HTR-8/SVneo (cell line): Measurements from ENCODE around the gene FAM162A.

Experiments used
- DNase-seq: peaks from one replicate; pipeline ENCODE4 v3.0.0; 2011; ENCODE audit warnings: low spot score, mixed read lengths; ENCODE audit not compliant: insufficient read length
- FAIRE-seq: peaks from 2 replicates; lab custom pipeline; 2011; peaks lifted over from hg19 to GRCh38; lab: Jason Lieb, UNC

The FAM162A gene

GRCh38 chr3:122382888-122383666, 905 bp upstream of the FAM162A start, which contains the start of gene MIX23:
TSS of gene MIX23 (minus strand) at chr3:122383231. CDS start at chr3:122383224, 7 bp downstream.
- FAIRE-seq (peak; percentile 4), DNase-seq (peak; percentile 84)

- FAIRE-seq: no peak
- DNase-seq: no peak
These were observed 3.7 kb downstream of the FAM162A start for GRCh38 chr3:122387709-122388108.

- no peak for DNase-seq
These were observed 5.2 kb downstream of the FAM162A start for GRCh38 chr3:122389197-122389596.

GRCh38 chr3:122389892-122390291, 5.9 kb downstream of the FAM162A start:
- no peak for FAIRE-seq
- DNase-seq: no peak

More at GRCh38 chr3:122389197-122389596, 5.2 kb downstream of the FAM162A start:
- FAIRE-seq: no peak

- DNase-seq (no peak), FAIRE-seq (no peak)
These were observed 6.7 kb downstream of the FAM162A start for GRCh38 chr3:122390665-122391064.

- DNase-seq (no peak), FAIRE-seq (no peak)
These were observed 7.9 kb downstream of the FAM162A start for GRCh38 chr3:122391681-122392446.

- no peak for FAIRE-seq
These were observed 9.2 kb downstream of the FAM162A start for GRCh38 chr3:122392868-122393844.

GRCh38 chr3:122394173-122394572, 10.2 kb downstream of the FAM162A start:
- FAIRE-seq (no peak), DNase-seq (no peak)

More at GRCh38 chr3:122392868-122393844, 9.2 kb downstream of the FAM162A start:
- peak; percentile 33 for DNase-seq

GRCh38 chr3:122395582-122395981, 11.6 kb downstream of the FAM162A start:
- DNase-seq: no peak
- no peak for FAIRE-seq

GRCh38 chr3:122396511-122396910, 12.5 kb downstream of the FAM162A start:
- FAIRE-seq: no peak

GRCh38 chr3:122397201-122397600, 13.2 kb downstream of the FAM162A start:
- DNase-seq: no peak
- FAIRE-seq: no peak

More at GRCh38 chr3:122396511-122396910, 12.5 kb downstream of the FAM162A start:
- no peak for DNase-seq

- DNase-seq (no peak), FAIRE-seq (no peak)
These were observed 14.9 kb downstream of the FAM162A start for GRCh38 chr3:122398920-122399319.

- no peak for DNase-seq
- FAIRE-seq: no peak
These were observed 19.5 kb downstream of the FAM162A start for GRCh38 chr3:122403489-122403888.

GRCh38 chr3:122405015-122405414, 21.0 kb downstream of the FAM162A start:
- no peak for FAIRE-seq
- no peak for DNase-seq

GRCh38 chr3:122406198-122406597, 22.2 kb downstream of the FAM162A start:
- FAIRE-seq: no peak
- no peak for DNase-seq

GRCh38 chr3:122407946-122408345, 24.0 kb downstream of the FAM162A start:
- FAIRE-seq: no peak

GRCh38 chr3:122409446-122409845, 25.5 kb downstream of the FAM162A start:
- FAIRE-seq (no peak), DNase-seq (no peak)

More at GRCh38 chr3:122407946-122408345, 24.0 kb downstream of the FAM162A start:
- no peak for DNase-seq

- no peak for FAIRE-seq
- DNase-seq: no peak
These were observed 26.1 kb downstream of the FAM162A start for GRCh38 chr3:122410111-122410510.

GRCh38 chr3:122410639-122411038, 26.7 kb downstream of the FAM162A start:
- DNase-seq: no peak
- no peak for FAIRE-seq

- DNase-seq: no peak
- no peak for FAIRE-seq
These were observed 30.4 kb downstream of the FAM162A start for GRCh38 chr3:122414391-122414790.
